Spinal cord (tissue), 10 donors: Measurements from ENCODE around the gene FAM131B. TPM values are rescaled to one million over a fixed set of nuclear protein-coding genes. Genes with fewer than 3 reads are reported as not detected.

ENCODE experiments used
- DNase-seq, 6 donors: peaks; one replicate each; pipeline versions ENCODE4 v3.0.0 to v3.0.0-alpha.2; 2013 to 2015; ENCODE audit warnings: low spot score in 6 of 6, low read depth in 4 of 6
- H3K27ac ChIP-seq: one replicate; pipeline ENCODE4 v1.5.1; 2013; ENCODE audit warnings: low read depth, low read length, control low read depth
- H3K27me3 ChIP-seq: one replicate; pipeline ENCODE4 v1.6.1; 2013; ENCODE audit warnings: low read length; ENCODE audit not compliant: control insufficient read depth, insufficient read depth
- H3K36me3 ChIP-seq: one replicate; pipeline ENCODE4 v1.6.1; 2013; ENCODE audit warnings: low read length; ENCODE audit not compliant: control insufficient read depth, insufficient read depth
- H3K4me1 ChIP-seq: one replicate; pipeline ENCODE4 v1.6.1; 2013; ENCODE audit warnings: low read length; ENCODE audit not compliant: control insufficient read depth, insufficient read depth
- H3K4me3 ChIP-seq: one replicate; pipeline ENCODE4 v1.5.1; 2013; ENCODE audit warnings: low read depth, low read length, control low read depth
- H3K9me3 ChIP-seq: one replicate; pipeline ENCODE4 v1.6.1; 2013; ENCODE audit warnings: low read length; ENCODE audit not compliant: control insufficient read depth, insufficient read depth
- WGBS: methylation state at CpG from one replicate; pipeline ENCODE4 v1.1.5; 2013; ENCODE audit warnings: missing lambda C conversion rate; ENCODE audit not compliant: insufficient coverage; 5-methylcytosine and 5-hydroxymethylcytosine counted together
- polyA plus RNA-seq, 2 donors: library from polyadenylated mRNA; unstranded; fragments of 120-200 nt; gene quantifications; one replicate each; pipeline ENCODE4 v1.2.1, GENCODE V29; 2013; ENCODE audit not compliant: insufficient read length in 2 of 2
- total RNA-seq, 2 donors: library from RNA; depleted of rRNA in 1 of 2; stranded (reverse); fragments of 120-200 nt in 1 of 2; fragments of >200 nt in 1 of 2; gene quantifications; one replicate each; pipeline versions ENCODE4 v1.2.3 to v1.2.4, GENCODE V29; 2013 to 2014
- donor health status: healthy.

The FAM131B gene
- total and polyA plus RNA-seq, 4 donors: 26.7 to 112 (median 80.5) TPM

DNA sequence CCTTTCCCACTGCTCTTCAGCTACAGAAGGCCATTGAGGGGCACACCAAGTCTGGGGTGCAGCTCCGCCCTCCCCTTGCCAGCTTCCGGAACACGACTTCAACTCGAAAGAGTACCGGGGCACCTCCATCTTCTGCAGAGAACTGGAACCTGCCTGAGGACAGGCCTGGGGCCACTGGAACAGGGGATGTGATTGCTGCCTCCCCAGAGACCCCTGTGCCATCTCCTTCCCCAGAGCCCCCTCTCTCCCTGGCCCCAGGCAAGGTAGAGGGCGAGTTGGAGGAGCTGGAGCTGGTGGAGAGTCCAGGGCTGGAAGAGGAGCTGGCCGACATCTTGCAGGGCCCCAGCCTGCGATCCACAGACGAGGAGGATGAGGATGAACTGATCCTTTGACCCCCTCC lies 10.9 kb downstream of the FAM131B start:
- Histone ChIP-seq H3K9me3 (no peaks in the 10 kb centered on the region), H3K4me1 (peaks cover 30% of the 10 kb centered on the region), H3K4me3 (no peak overlapping the region), H3K36me3 (peaks cover 28% of the 10 kb centered on the region), H3K27me3 (no peaks in the 10 kb centered on the region), H3K27ac (no peak overlapping the region)
- DNase-seq: no peak
- 98% methylated on average over 5 of the region's 9 CpGs for WGBS

- WGBS: 80% methylated on average over 5 of the region's 5 CpGs
- DNase-seq: no peak
- Histone ChIP-seq H3K27ac (no peak overlapping the region), H3K4me1 (peaks cover 24% of the 10 kb centered on the region), H3K9me3 (no peaks in the 10 kb centered on the region), H3K36me3 (peaks cover 23% of the 10 kb centered on the region), H3K4me3 (no peak overlapping the region), H3K27me3 (no peaks in the 10 kb centered on the region)
Observed at GRCh38 chr7:143351060-143351459, 11.5 kb downstream of the FAM131B start.

DNA sequence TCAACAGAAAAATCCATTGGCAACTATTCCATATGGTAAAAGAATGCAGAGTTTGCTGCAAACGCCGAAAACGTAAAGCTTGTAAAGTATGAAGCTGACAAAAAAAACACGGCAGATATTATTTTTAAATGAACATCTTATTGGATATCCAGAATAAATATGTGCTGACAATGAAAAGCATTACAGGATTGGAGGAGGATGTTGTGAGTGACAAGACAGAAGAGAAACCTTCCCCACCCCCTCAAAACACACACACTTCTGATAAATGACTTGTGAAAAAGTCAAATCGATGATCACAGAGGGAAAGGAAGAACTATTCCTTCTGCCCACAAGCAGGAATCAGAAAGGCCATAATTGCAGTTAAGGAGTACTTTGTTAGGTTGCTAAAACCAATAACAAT lies 14.6 kb downstream of the FAM131B start:
- no peak overlapping the region for H3K4me3 ChIP-seq
- H3K9me3 ChIP-seq: no peaks in the 10 kb centered on the region
- WGBS: no CpG with 5 or more reads among the region's 5 CpGs
- H3K36me3 ChIP-seq: peaks cover 4% of the 10 kb centered on the region
- no peak overlapping the region for H3K27ac ChIP-seq
- H3K27me3 ChIP-seq: peaks cover 8% of the 10 kb centered on the region
- DNase-seq: no peak
- H3K4me1 ChIP-seq: peaks cover 16% of the 10 kb centered on the region

GRCh38 chr7:143346018-143346417 lies 16.5 kb downstream of the FAM131B start:
- DNase-seq: no peak
- H3K36me3 ChIP-seq: no peaks in the 10 kb centered on the region
- H3K4me3 ChIP-seq: no peak overlapping the region
- H3K4me1 ChIP-seq: peaks cover 6% of the 10 kb centered on the region
- H3K9me3 ChIP-seq: no peaks in the 10 kb centered on the region
- no peak overlapping the region for H3K27ac ChIP-seq
- H3K27me3 ChIP-seq: peaks cover 8% of the 10 kb centered on the region
- no CpG with 5 or more reads among the region's 4 CpGs for WGBS

DNA sequence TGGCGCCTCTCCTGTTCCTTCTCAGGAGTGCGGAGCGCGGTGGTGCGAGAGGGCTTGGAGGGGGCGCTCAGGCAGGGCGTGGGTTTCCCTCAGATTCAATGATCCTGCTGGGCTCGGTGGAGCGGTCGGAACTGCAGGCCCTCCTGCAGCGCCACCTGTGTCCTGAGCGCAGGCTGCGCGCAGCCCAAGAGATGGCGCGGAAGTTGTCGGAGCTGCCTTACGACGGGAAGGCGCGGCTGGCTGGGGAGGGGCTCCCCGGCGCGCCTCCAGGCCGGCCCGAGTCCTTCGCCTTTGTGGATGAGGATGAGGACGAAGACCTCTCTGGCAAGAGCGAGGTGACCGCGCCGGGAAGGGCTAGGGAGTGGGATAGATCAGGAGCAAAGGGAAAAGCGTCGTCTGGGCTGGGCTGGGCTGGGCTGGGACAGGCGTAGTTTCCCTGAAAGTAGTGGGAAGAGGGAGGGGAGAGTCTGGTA lies 17.0 kb downstream of the FAM131B start:
- WGBS: 4% methylated on average over 35 of the region's 35 CpGs
- H3K4me3 ChIP-seq: peak overlapping the region; percentile 17
- peaks cover 8% of the 10 kb centered on the region for H3K27me3 ChIP-seq
- H3K9me3 ChIP-seq: no peaks in the 10 kb centered on the region
- peaks cover 6% of the 10 kb centered on the region for H3K4me1 ChIP-seq
- no peaks in the 10 kb centered on the region for H3K36me3 ChIP-seq
- peak in 2 of 6 donors; percentile 61 to 74 for DNase-seq
- no peak overlapping the region for H3K27ac ChIP-seq

DNA sequence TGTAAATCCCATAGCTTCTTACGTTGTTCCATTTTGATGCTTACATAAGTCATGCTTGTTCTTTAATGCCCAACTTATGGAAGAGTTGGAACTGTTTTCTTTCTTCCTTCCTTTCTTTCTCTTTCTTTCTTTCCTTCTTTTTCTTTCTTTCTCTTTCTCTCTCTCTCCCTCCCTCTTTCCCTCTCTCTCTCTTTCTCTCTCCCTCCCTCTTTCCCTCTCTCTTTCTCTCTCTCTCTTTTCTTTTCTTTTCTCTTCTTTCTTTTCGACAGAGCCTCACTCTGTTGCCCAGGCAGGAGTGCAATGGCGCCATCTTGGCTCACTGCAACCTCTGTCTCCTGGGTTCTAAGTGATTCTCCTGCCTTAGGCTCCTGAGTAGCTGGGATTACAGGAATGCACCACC lies 18.9 kb downstream of the FAM131B start:
- no peak for DNase-seq
- Histone ChIP-seq H3K4me1 (peaks cover 6% of the 10 kb centered on the region), H3K27me3 (peaks cover 8% of the 10 kb centered on the region), H3K27ac (no peak overlapping the region), H3K9me3 (no peaks in the 10 kb centered on the region), H3K36me3 (no peaks in the 10 kb centered on the region), H3K4me3 (no peak overlapping the region)
- WGBS: 100% methylated on average over 1 of the region's 3 CpGs

- Histone ChIP-seq H3K36me3 (no peaks in the 10 kb centered on the region), H3K27ac (no peak overlapping the region), H3K27me3 (peaks cover 8% of the 10 kb centered on the region), H3K4me1 (peaks cover 6% of the 10 kb centered on the region), H3K4me3 (no peak overlapping the region), H3K9me3 (no peaks in the 10 kb centered on the region)
- 94% methylated on average over 6 of the region's 8 CpGs for WGBS
- DNase-seq: no peak
Observed at GRCh38 chr7:143341842-143342241, 20.7 kb downstream of the FAM131B start.

DNA sequence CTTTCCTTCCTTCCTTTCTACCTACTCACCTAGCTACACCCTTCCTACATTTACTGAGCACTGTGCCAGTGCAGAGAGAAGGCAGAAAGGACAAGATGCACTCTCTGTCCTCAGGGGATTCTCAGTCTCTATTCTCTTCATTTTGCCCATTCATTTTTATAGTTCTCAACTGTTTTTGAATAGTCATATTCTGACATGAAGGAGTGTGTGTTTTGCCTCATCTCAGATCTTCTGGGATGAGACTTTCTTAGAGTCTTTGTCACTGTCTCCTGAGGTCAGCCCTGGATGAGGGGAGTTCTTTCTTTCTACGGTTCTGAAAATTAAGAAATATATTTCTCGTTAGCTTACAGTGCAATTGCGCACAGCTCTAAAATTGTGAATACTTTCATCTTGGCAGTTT lies 25.3 kb downstream of the FAM131B start:
- H3K27me3 ChIP-seq: no peaks in the 10 kb centered on the region
- 100% methylated on average over 1 of the region's 3 CpGs for WGBS

GRCh38 chr7:143334244-143334643 lies 28.3 kb downstream of the FAM131B start:
- Histone ChIP-seq H3K27me3 (no peaks in the 10 kb centered on the region), H3K4me1 (no peaks in the 10 kb centered on the region), H3K4me3 (no peak overlapping the region), H3K36me3 (no peaks in the 10 kb centered on the region), H3K9me3 (no peaks in the 10 kb centered on the region), H3K27ac (no peak overlapping the region)
- WGBS: no CpG with 5 or more reads among the region's 1 CpG
- DNase-seq: no peak

More for the DNA sequence above, 25.3 kb downstream of the FAM131B start:
- Histone ChIP-seq H3K4me1 (no peaks in the 10 kb centered on the region), H3K4me3 (no peak overlapping the region), H3K9me3 (no peaks in the 10 kb centered on the region), H3K27ac (no peak overlapping the region), H3K36me3 (no peaks in the 10 kb centered on the region)
- DNase-seq: no peak

DNA sequence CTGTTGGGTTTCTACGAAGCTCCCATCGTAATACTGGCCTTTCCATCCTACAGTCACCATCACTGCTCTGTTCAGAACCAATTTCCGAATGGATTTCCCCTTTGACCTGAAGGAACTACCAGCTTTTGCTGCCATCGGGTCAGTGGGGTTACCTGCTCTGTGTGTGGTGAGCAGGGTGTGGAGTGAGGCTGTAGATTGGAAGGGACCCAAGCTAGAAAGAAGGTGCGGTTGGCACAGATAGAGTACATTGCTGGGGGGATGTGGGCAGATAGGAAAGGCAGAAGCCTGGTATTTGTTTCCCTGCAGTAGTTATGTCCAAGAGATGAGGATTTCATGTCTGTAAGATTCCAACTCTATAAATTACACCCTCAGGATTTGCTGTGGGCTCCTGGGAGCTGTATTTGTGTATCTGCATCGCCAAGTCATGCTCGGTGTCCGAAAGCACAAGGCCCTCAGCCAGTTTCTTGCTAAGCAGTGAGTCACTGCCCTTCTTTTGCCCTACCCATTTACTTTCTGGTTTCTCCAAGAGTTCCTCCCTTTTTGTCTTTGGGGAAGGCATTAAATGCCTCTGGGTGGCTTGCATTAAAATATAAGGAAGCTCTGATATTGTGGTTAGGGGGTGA lies 31.2 kb downstream of the FAM131B start:
- WGBS: no CpG with 5 or more reads among the region's 8 CpGs
- H3K27me3 ChIP-seq: no peaks in the 10 kb centered on the region
- H3K4me3 ChIP-seq: no peak overlapping the region
- no peak overlapping the region for H3K27ac ChIP-seq
- no peak for DNase-seq
- H3K9me3 ChIP-seq: no peaks in the 10 kb centered on the region
- no peaks in the 10 kb centered on the region for H3K4me1 ChIP-seq
- no peaks in the 10 kb centered on the region for H3K36me3 ChIP-seq
